HG03457 (cell line): ENCODE measurements around the gene OR4F15.
"Not testable (repeated sequence)": the region's sequence is repeated elsewhere in the genome, so short reads cannot be mapped to it uniquely, and the experiment has no call there.

ENCODE experiments used
- ATAC-seq: cut with Tn5 transposase; IDR thresholded peaks from one replicate; pipeline ENCODE4 v1.9.1; 2021; ENCODE audit warnings: moderate number of reproducible peaks; ENCODE audit not compliant: unreplicated experiment

OR4F15 gene, protein sequence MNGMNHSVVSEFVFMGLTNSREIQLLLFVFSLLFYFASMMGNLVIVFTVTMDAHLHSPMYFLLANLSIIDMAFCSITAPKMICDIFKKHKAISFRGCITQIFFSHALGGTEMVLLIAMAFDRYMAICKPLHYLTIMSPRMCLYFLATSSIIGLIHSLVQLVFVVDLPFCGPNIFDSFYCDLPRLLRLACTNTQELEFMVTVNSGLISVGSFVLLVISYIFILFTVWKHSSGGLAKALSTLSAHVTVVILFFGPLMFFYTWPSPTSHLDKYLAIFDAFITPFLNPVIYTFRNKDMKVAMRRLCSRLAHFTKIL

DNA sequence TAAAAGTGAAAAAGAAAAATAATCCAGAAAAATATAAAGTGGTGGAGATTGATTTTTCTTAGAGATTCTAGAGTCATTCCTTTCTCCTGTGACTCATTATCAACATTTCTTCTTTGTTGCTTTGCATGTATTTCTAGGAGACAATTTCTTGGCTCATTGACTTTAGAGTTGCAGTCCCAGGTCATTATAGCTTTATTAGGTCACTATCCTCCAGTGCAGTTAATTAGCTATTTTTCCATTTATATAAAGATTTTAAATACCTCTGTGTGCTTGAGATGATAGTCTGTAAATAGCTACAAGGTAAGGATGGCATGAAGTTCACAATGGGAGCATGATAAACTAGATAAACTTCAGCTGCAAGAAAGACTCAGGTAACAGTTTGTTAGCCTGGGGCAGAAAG, at the start of gene OR4F15:
Gene OR4F15 (plus strand): TSS at position 301 of the 400 bp plus-strand sequence. CDS start 5,985 bp downstream, outside the sequence.
- ATAC-seq = no peak

DNA sequence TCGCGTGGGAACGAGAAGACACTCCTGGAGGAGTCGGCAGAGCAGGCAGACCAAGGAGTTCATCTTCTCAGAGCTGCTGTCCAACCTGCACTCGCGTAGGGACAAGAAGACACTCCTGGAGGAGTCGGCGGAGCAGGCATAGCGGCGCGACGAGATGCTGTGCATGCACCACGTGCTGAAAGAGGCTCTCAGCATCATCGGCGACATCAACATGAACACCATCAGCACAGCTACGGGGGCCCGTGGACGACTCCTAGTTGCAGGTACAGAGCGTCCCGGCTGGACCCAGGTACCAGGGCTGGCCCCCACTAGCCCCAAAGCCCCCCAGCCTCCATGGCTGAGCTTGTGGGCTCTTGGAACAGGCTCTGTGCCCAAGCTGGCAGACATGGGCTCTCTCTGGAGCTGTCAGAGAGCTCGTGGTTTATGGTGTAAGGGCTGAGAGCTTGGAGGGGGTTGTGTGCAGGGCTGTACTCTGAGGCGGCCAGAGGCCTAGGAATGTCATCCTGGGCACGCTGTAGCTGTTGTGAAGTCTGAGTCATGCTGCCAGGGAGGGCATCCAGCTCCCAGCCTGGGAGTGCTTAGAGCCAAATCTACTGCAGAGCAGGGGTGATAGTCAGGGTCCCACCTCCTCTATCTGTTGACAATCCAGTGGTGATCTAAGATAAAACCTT, 47.2 kb upstream of the OR4F15 start:
- ATAC-seq = not testable (repeated sequence)

DNA sequence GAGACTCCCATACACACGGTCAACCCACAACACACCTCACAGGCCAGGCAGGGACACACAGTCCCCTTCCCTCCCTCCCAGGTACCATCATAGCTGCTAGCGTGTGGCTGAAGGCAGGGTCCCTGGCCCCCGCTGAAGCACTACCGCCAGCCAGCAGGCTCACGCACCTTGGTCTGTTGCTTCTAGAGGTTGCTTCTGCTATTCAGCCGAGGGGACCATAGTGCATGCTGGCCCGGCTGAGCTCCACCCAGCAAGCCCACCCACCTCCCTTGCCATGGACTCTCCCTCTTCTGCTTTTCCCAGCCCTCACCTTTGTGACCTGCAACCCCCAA, 46.7 kb upstream of the OR4F15 start:
- ATAC-seq = not testable (repeated sequence)

GRCh38 chr15:101765772-101766456, 46.1 kb upstream of the OR4F15 start:
- no peak for ATAC-seq

- not testable (repeated sequence) for ATAC-seq
These were observed 44.8 kb upstream of the OR4F15 start for GRCh38 chr15:101767083-101767640.

- no peak for ATAC-seq
These were observed 39.1 kb upstream of the OR4F15 start for GRCh38 chr15:101772921-101773320.

- ATAC-seq = no peak
These were observed 38.4 kb upstream of the OR4F15 start for GRCh38 chr15:101773496-101774100.

- ATAC-seq = no peak
These were observed 36.9 kb upstream of the OR4F15 start for GRCh38 chr15:101775136-101775535.

DNA sequence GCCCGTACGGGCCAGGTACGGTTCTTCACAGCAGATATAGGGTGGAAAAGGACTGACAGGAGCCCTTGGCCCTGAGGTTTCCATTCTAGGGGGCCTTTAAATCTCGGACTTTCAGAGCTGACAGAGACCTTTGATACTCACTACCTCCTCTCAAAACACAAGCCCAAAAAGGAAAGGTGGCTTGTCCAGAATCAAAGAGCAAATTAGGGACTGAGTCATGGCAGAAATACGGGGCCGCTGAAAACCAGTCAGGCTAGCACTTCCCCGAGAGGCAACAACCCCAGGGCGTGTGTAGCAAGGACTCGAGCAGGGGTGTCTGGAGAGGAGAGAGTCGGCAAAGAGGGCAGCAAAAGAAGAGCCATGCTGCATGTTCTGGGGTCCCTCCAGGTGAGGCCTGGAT, 33.4 kb upstream of the OR4F15 start:
- not testable (repeated sequence) for ATAC-seq

DNA sequence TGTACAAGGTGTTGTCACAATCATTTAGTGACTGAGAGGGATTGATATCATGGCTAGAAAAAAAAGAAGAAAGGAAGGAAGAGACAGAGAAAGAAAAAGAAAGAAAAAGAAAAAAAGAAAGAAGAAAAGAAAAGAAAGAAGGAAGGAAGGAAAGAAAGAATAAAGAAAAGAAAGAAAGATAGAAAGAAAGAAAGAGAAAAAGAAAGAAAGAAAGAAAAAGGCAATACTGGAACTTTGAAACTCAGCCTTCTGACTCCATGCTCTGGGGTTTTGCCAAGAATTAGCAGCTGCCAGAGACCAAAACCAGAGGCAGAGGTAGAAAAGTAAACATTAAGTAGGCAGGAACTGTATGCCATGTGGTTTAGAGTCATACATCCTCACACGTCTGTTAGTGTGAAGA, 31.8 kb upstream of the OR4F15 start:
- ATAC-seq = not testable (repeated sequence)

DNA sequence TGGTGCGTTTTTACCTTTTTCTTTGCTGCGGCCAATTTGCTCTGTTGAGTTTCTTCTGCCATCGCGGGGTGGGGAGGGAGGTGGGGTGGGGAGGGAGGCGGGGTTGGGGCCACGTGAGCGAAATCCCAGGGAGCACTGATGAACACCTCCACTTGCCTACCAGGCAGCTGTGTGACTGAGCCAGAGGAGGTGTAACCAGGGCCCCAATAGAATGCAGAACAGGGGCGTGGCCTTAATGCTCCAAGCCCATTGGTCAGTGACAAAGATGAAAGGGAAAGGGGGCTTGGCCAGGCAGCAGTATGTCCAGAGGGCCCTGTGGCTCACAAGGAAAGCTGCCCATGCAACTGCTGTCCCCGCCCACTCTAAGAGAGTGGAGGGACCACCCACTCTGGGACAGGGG, 30.1 kb upstream of the OR4F15 start:
- ATAC-seq = no peak

GRCh38 chr15:101784644-101785043, 27.4 kb upstream of the OR4F15 start:
- ATAC-seq = no peak

DNA sequence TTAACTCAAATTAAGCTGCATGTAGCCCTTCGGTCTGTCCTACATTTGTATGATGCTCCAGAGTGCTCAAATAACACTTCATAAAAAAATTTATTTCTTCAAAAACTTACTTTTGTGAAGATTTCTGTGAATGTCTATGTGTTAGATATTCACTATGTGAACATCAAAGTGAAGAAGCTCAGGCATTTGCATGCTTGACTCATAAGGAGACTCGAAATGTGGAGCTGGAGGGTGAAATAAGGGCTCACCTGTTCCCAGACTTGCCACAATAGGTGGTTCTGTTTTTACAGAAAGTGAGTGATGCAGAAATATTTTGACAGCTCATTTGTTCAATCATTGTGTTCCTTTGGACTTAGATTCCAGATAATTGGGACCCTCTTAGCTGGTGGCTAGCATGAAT, 25.6 kb upstream of the OR4F15 start:
- ATAC-seq = not testable (repeated sequence)

DNA sequence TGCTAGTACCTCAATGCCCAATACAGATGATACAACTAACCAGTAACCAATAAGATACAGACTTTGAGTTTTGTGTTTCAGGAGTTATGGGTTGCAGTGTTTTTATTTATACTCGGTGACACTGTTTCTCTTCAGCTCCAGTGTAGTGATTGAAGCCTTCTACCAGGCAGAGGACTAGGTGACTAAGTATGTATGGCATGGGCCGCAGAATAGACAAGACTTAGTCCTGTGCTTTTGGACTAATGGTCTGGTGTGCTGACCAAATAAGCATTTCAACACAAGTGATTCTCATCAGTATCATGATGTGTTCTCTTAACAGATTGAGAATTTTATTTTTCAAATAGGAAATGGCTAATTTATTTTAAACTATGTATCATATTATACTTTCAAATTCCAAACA, 24.0 kb upstream of the OR4F15 start:
- not testable (repeated sequence) for ATAC-seq

DNA sequence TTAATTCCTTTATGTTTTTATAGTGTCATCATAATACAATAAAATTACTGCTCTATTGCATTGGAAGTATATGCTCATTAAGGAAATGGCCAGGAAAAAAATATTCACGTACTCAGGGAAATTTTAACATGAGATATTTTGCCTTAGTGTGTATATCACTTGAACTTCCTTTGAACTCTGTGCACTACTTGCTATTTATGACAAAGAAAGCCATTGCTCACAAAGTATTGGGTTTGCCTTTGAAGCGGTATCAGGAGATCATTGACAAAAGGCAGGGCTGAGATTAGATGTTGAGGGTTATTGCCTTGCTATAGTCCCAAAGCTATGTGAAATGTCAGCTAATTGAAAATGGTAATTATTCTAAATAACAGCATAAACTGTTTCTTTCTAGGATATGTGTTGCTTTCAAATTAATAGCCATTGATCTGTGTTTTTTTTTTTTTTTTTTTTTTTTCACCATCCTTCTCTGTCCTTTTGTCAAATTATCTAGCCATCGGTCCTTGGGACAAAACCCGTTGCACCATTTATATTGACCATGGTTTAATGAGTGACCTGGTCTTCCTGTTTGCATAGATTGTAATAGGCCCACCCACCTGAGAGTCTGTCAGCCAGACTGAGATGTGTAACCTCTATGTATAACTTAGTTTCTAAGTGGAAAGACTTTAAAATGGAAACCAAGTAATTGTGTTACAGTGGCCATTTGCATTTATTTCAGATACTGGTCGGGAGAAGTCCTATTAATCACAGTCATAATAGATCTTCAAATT, 23.3 kb upstream of the OR4F15 start:
- not testable (repeated sequence) for ATAC-seq

DNA sequence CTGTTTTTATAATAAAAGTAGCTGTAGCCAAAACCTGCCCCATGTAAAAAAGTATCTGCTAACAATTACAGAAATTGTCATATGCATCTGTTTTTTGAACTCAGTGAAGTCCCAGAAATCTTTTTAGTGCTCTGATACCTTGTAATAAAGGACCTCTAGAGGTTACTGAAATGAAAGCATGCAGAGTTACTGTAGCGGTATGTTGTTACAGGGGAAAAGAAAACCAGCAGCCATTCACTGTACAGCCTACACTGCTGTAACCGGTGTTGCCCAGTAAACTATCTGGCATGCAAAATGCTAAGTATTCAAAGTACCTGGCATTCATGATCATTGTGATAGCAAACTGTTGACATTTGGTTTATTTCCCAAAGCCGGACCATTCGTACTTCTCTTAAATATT, 21.3 kb upstream of the OR4F15 start:
- ATAC-seq = not testable (repeated sequence)

- ATAC-seq = not testable (repeated sequence)
These were observed 18.0 kb upstream of the OR4F15 start for GRCh38 chr15:101793981-101794380.

GRCh38 chr15:101795455-101795854, 16.5 kb upstream of the OR4F15 start:
- no peak for ATAC-seq

GRCh38 chr15:101799665-101800064, 12.3 kb upstream of the OR4F15 start:
- ATAC-seq = no peak

DNA sequence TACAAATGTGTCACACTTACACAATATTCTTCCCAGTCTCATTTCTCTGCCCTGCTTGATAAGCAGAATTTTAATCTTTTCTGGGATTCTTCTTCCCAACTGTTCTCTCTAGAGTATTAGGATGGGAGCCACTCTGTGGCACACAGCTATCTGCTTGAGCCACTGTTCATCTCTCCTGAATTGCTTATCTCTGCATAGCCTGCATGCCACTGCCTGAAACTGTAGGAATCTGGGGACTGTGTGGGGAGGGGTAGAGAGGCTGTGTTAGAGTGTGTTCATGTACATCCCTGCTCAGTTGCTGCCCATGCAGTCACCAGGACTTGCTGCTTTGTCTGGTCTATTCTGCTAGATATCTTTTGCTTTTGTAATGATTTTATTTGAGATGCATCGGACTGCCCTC, 11.0 kb upstream of the OR4F15 start:
- no peak for ATAC-seq
